Activated naive CD4-positive, alpha-beta T cell treated with anti-CD3 and anti-CD28 coated beads, Interleukin-2, amount 10 ng/mL, durations not matched to agents 7 days and 5 days (primary cell): ENCODE measurements around the gene GRK6.

ENCODE experiments used
- CTCF ChIA-PET: fragments of 350-600 bp; sonication (Branson Sonifier 250); formaldehyde crosslinking; loops from one replicate; lab custom pipeline; 2021; ENCODE audit warnings: antibody characterized with exemption; lab: Charles Lee
- DNase-seq: peaks from one replicate; pipeline ENCODE4 v3.0.0-alpha.2; 2020
- H3K27ac Mint-ChIP-seq: one replicate; pipeline ENCODE4 v1.8.0; 2021; ENCODE audit warnings: mild to moderate bottlenecking, moderate library complexity, mixed read lengths
- H3K27me3 Mint-ChIP-seq: one replicate; pipeline ENCODE4 v1.8.0; 2021; ENCODE audit warnings: mild to moderate bottlenecking, mixed read lengths
- H3K36me3 Mint-ChIP-seq: one replicate; pipeline ENCODE4 v1.8.0; 2021; ENCODE audit warnings: mixed read lengths
- H3K4me1 Mint-ChIP-seq: one replicate; pipeline ENCODE4 v1.8.0; 2021; ENCODE audit warnings: mixed read lengths
- H3K4me3 Mint-ChIP-seq: one replicate; pipeline ENCODE4 v1.8.0; 2021; ENCODE audit warnings: mild to moderate bottlenecking, moderate library complexity, mixed read lengths
- H3K9me3 Mint-ChIP-seq: one replicate; pipeline ENCODE4 v1.8.0; 2021; ENCODE audit warnings: mixed read lengths

GRK6 gene

DNA sequence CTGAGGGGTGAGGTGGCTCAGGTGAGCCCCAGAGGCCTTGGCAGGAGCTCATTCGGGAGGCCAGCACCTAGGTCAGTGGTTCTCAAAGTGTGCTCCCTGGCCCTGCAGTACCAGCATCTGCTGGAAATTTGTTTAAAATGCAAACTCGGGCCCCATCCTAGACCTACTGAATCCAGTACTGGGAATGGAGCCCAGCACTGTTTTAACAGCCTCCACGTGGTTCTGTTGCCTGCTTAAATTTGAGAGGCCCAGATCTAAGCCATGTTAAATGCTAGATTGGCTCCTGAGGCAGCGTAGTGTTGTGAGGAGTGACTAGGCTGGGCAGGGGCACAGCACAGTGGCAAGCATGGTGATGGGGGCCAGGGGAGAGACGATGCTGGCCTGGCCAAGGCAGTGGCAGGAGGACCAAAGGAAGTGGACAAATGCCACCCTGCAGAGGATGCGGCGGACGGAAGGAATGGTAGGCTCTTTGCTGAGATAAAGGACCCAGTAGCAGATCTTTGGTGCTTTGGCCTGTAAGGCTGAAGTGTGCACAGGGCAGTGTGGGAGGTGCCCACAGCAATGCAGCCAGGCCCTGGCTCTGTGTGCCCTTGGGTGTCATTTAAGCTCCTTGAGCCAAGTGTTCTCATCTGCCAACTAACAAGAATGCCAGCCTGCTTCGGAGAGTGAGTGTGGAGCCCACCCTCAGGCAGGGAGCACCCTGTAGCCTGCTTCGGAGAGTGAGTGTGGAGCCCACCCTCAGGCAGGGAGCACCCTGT, 24.4 kb downstream of the GRK6 start:
- Mint-ChIP-seq H3K27me3 (peaks cover 66% of the 10 kb centered on the region), H3K36me3 (no peaks in the 10 kb centered on the region), H3K4me1 (peaks cover 36% of the 10 kb centered on the region), H3K27ac (no peak overlapping the region), H3K9me3 (no peaks in the 10 kb centered on the region), H3K4me3 (no peak overlapping the region)
- CTCF ChIA-PET, result interaction anchor here (0.7 to 8.3 kb wide), 5 partner anchors 42 to 142 kb away, joined by 3 to 228 read pairs (median 104); partner anchors contain the start of genes F12 and PFN3
- no peak for DNase-seq

DNA sequence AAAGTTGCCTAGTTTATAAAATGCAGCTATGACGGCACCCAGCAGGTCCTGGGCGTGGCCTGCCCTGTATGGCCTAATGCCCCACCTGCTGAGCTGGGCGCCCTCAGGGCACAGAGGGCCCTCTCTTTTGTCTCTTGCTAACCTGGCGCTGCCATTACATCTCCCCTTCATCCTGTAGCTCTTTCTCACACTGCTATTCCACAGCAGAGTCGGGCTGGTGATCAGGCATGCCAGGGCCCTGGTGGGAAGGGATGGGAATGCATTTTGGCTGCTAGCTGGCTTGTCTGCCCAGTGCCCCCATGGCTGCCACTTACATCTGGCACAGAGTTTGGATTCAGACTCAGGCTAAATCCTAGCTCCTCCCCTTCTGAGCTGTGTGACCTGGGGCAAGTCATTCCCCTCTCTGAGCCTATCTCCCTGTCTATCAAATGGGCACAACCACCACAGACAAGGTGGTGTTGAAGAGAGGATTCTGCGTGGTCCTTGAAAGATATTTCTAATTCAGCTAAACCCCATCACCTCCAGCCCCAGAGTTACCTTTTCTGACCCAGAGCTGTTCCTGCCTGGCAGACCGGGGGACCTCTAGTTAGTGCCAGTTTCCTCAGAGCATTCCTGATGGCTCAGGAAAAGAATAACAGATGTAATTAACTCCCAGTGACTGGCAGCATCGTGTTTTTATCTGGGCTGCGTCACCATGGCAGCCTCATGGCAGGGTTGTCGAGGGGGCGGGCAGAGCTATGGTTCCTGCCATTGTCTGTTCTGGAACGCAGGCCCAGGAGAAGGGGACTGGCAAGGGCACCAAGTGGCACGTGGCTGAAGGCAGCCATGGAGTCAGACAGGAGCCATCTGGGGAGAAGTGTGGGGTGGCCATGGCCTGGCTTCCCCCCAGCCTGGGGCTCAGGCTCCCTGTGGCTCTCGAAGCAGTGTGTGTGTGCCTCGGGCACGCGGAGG, 26.5 kb downstream of the GRK6 start:
- peak overlapping the region; percentile 31 for H3K4me3 Mint-ChIP-seq
- no peaks in the 10 kb centered on the region for H3K9me3 Mint-ChIP-seq
- peaks cover 37% of the 10 kb centered on the region for H3K4me1 Mint-ChIP-seq

DNA sequence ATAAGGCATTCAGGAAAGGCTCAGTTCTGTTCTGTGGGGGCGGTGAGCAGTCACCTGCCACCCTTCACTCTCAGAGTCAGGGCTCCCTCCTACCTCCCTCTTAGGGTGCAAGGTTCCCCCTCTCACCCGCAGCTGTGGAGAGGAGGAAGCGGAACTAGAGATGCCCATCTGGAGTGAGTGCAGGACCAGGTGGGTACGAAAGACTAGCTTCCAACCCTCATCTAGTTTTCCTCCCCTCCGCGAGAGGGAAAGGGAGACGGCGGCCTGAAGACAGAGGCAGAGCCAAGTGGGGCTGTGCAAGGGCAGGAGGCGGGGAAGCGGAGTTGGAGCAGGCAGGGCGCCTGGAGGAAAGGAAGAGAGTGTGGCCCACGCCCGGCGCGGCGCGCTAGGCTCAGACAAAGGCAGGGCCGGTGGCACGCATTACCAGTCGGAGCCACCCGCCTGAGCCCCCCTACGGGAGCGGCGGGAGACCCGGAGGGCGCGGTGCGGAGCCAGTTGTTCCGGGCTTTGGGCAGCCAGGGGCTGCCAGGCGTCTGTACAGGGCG, 27.4 kb downstream of the GRK6 start:
- no peak for DNase-seq
- H3K4me1 Mint-ChIP-seq, result peaks cover 29% of the 10 kb centered on the region
- peak overlapping the region; percentile 84 for H3K27ac Mint-ChIP-seq
- no peaks in the 10 kb centered on the region for H3K36me3 Mint-ChIP-seq
- CTCF ChIA-PET, result interaction anchor here (0.7 to 7.2 kb wide), 15 partner anchors 9 to 144 kb away, joined by 3 to 228 read pairs (median 7); partner anchors contain the start of genes F12, GRK6, PFN3 and PRR7
- peaks cover 50% of the 10 kb centered on the region for H3K27me3 Mint-ChIP-seq
- H3K9me3 Mint-ChIP-seq, result no peaks in the 10 kb centered on the region
- peak overlapping the region; percentile 68 for H3K4me3 Mint-ChIP-seq

More for the DNA sequence above, 26.5 kb downstream of the GRK6 start:
- Mint-ChIP-seq H3K27me3 (peaks cover 59% of the 10 kb centered on the region), H3K36me3 (no peaks in the 10 kb centered on the region), H3K27ac (no peak overlapping the region)
- CTCF ChIA-PET, result interaction anchor here (1.0 to 7.2 kb wide), 10 partner anchors 8 to 141 kb away, joined by 3 to 228 read pairs (median 8); partner anchors contain the start of genes F12, GRK6, PFN3 and PRR7
- no peak for DNase-seq

DNA sequence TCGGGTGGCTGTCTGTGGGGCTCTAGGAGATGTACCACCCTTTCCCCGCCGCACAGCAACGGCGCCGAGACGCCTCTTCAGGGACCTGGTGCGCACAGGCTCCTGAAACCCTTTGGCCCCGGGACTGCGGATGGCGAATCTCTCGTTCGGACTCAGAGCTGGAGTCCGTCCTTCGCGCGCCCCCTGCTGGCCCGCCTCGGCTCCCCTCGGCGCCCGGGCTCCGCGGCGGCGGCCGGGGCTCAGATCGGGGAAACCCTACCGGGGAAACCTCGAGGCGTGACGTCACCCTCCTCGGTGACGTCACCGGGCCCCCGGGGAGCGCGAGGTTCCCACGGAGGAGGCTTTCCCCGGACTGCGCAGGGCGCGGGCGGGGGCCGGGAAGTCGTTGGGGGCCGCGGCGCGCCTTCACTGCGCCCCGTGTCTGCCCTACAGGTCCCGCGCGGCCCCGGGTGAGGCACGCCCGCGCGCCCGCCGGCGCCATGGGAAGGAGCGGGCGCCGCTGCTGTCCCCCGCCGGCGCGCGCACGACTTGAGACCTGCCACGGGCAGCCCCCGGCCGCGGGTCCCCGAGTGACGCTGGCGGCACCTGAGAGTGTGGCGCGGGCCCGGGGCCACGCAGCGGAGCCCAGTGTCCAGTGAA, 28.0 kb downstream of the GRK6 start:
- Mint-ChIP-seq H3K4me3 (peak overlapping the region; percentile 80), H3K27ac (peak overlapping the region; percentile 84), H3K4me1 (peaks cover 29% of the 10 kb centered on the region), H3K9me3 (no peaks in the 10 kb centered on the region), H3K27me3 (peaks cover 44% of the 10 kb centered on the region), H3K36me3 (no peaks in the 10 kb centered on the region)
- peak; percentile 92 for DNase-seq
- CTCF ChIA-PET, result interaction anchor here (0.7 to 7.2 kb wide), 26 partner anchors 9 to 341 kb away, joined by 3 to 228 read pairs (median 4); partner anchors contain the start of genes F12, GRK6, LMAN2 and PFN3

- Mint-ChIP-seq H3K9me3 (no peaks in the 10 kb centered on the region), H3K27ac (peak overlapping the region; percentile 84), H3K4me1 (peaks cover 29% of the 10 kb centered on the region), H3K36me3 (no peaks in the 10 kb centered on the region), H3K4me3 (peak overlapping the region; percentile 80), H3K27me3 (peaks cover 38% of the 10 kb centered on the region)
- CTCF ChIA-PET, result interaction anchor here (0.8 to 7.2 kb wide), 33 partner anchors 10 to 342 kb away, joined by 3 to 228 read pairs (median 4); partner anchors contain the start of genes F12, GRK6, LMAN2 and PDLIM7
- DNase-seq, result peak; percentile 94
Measured at GRCh38 chr5:177455036-177455660, 28.7 kb downstream of the GRK6 start.

DNA sequence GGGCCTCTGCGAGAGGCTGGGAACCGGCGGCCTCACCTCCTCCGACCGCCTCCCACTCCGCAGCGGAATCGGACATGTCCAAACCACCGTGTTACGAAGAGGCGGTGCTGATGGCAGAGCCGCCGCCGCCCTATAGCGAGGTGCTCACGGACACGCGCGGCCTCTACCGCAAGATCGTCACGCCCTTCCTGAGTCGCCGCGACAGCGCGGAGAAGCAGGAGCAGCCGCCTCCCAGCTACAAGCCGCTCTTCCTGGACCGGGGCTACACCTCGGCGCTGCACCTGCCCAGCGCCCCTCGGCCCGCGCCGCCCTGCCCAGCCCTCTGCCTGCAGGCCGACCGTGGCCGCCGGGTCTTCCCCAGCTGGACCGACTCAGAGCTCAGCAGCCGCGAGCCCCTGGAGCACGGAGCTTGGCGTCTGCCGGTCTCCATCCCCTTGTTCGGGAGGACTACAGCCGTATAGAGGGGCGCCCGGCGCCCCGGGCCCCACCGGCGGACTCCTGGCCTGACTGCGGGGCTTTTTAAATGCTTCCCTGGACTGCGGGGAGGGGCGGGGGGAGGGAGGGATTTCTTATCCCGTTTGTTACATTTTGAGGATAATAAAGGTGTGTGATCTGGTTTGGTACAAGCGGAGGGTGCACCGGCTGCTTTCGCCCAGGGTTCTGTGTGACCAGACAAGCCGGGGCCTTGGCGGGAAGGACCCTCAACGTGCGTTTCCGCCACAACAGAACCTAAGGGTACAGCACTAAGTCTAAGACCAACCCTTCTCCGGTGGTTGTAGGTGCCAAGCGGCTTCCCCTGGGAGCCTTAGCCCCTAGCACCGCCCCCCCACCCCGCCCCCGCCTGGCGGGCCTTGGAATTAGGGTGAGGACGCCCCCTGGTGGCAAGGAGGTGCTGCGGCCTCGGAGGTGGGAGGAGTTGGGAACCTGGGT, 29.4 kb downstream of the GRK6 start:
- Mint-ChIP-seq H3K27me3 (peaks cover 30% of the 10 kb centered on the region), H3K4me3 (peak overlapping the region; percentile 80), H3K9me3 (no peaks in the 10 kb centered on the region), H3K27ac (peak overlapping the region; percentile 90), H3K36me3 (no peaks in the 10 kb centered on the region), H3K4me1 (peaks cover 29% of the 10 kb centered on the region)
- peak; percentile 96 for DNase-seq
- CTCF ChIA-PET, result interaction anchor here (0.8 to 7.2 kb wide), 31 partner anchors 10 to 343 kb away, joined by 3 to 228 read pairs (median 4); partner anchors contain the start of genes F12, GRK6, LMAN2 and PDLIM7

- peaks cover 28% of the 10 kb centered on the region for H3K27me3 Mint-ChIP-seq
- H3K4me3 Mint-ChIP-seq, result peak overlapping the region; percentile 80
- DNase-seq, result no peak
- H3K4me1 Mint-ChIP-seq, result peaks cover 33% of the 10 kb centered on the region
- H3K27ac Mint-ChIP-seq, result peak overlapping the region; percentile 90
- CTCF ChIA-PET, result interaction anchor here (0.9 to 6.8 kb wide), 14 partner anchors 11 to 147 kb away, joined by 3 to 89 read pairs (median 6); partner anchors contain the start of genes GRK6 and PRR7
- no peaks in the 10 kb centered on the region for H3K9me3 Mint-ChIP-seq
- H3K36me3 Mint-ChIP-seq, result no peaks in the 10 kb centered on the region
Measured at GRCh38 chr5:177456591-177456964, 30.1 kb downstream of the GRK6 start.

DNA sequence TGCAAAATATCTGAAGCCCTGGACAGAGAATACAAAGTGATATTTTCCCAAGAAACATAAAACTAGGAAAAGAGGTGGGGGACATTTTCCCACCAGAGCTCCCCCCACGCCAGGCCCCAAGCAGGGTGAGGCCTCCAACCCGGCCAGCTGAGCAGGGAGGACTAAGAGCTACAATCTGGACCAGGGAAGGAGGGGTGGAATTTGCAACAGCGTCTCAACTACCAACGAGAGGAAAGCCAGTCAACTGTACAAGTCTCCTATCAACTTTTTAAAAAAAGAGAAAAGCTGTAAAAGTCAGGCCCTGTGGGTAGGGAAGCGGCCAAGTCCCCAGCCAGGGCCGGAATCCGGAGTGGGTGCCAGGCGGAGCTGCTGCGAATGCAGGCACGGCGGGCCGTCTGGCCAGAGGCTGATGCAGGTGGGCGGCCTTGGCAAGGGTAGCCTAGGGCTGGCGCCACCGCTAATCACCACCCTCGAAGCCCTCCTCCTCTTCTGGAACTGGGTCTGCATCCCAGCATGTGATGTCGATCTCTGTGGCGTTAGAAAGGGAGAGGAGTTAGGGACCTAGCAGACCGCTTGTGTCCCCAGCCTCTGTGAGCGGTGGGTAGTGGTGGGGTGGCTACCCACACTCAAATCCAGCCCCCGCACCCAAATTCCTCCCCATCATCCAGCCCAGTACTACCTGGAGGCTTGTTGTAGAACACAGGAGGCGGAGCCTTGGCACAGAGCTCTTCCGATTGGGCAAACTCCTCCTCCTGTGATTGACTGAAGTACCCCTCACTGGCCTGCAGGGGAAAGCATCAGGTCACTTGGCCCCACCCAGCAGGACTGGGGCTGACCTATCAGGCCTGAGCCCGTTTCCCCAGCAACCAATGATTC, 30.7 kb downstream of the GRK6 start:
- Mint-ChIP-seq H3K4me1 (peaks cover 34% of the 10 kb centered on the region), H3K4me3 (peak overlapping the region; percentile 53), H3K27me3 (peaks cover 25% of the 10 kb centered on the region), H3K9me3 (no peaks in the 10 kb centered on the region), H3K36me3 (no peaks in the 10 kb centered on the region), H3K27ac (peak overlapping the region; percentile 56)
- CTCF ChIA-PET, result interaction anchor here (0.6 to 6.8 kb wide), 22 partner anchors 11 to 148 kb away, joined by 3 to 89 read pairs (median 5); partner anchors contain the start of genes GRK6 and PRR7
- DNase-seq, result peak; percentile 71

- Mint-ChIP-seq H3K27me3 (peaks cover 24% of the 10 kb centered on the region), H3K4me1 (peaks cover 39% of the 10 kb centered on the region), H3K9me3 (no peaks in the 10 kb centered on the region), H3K27ac (no peak overlapping the region), H3K4me3 (no peak overlapping the region), H3K36me3 (no peaks in the 10 kb centered on the region)
- no peak for DNase-seq
- CTCF ChIA-PET, result interaction anchor here (0.7 to 6.8 kb wide), 16 partner anchors 10 to 149 kb away, joined by 3 to 89 read pairs (median 8); partner anchors contain the start of genes GRK6 and PRR7
Measured at GRCh38 chr5:177457852-177458681, 31.6 kb downstream of the GRK6 start.

DNA sequence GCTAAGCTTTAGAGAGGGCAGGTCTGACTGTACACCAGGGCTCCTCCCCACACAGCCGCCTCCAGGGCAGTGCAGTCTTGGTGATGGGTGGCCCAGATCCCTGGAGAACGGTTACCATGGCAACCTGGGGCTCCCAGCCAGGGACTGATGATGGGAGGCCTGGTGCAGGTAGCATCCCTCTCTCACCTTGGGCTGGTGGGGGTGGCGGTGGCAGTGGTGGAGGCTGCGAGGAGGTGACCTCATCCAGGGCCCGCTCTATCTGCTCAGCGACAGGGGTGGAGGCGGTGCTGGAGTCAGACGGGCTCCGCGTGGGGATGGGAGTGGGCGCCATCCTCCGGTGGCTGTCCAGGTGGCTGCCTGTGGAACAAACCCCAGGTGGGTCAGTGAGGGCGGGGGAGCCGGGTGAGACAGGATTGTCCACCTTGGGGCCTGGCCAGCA, 32.5 kb downstream of the GRK6 start:
- Mint-ChIP-seq H3K27me3 (peaks cover 15% of the 10 kb centered on the region), H3K4me1 (peaks cover 30% of the 10 kb centered on the region), H3K9me3 (no peaks in the 10 kb centered on the region), H3K4me3 (no peak overlapping the region), H3K27ac (no peak overlapping the region), H3K36me3 (no peaks in the 10 kb centered on the region)
- DNase-seq, result no peak
- CTCF ChIA-PET, result interaction anchor here (2.4 kb wide), 2 partner anchors 55 to 69 kb away, joined by 28 to 33 read pairs; no protein-coding TSS in a partner anchor
